OCI-LY1 (cell line): Measurements from ENCODE around the gene HOOK2.

Experiments used
- H2AFZ ChIP-seq: fragments of 200-600 bp; sonication (generic), shearing (Covaris generic); 2 replicates; pipeline ENCODE4 v1.6.0; 2014; ENCODE audit warnings: antibody characterized with exemption, mild to moderate bottlenecking, low read length
- H3F3A ChIP-seq: fragments of 200-600 bp; sonication (generic), shearing (Covaris generic); 2 replicates; pipeline ENCODE4 v1.6.0; 2014; ENCODE audit warnings: mild to moderate bottlenecking, antibody characterized with exemption, low read length, moderate library complexity; ENCODE audit not compliant: insufficient read depth
- H3K27ac ChIP-seq: fragments of 200-600 bp; sonication (generic); 2 replicates; pipeline ENCODE4 v1.5.1; 2014; ENCODE audit warnings: low read length, mixed run types, mild to moderate bottlenecking, low read depth; ENCODE audit not compliant: poor library complexity, severe bottlenecking
- H3K27me3 ChIP-seq: fragments of 200-600 bp; sonication (generic); 2 replicates; pipeline ENCODE4 v1.6.0; 2014; ENCODE audit warnings: antibody characterized with exemption, mild to moderate bottlenecking, low read length, moderate library complexity; ENCODE audit not compliant: insufficient read depth
- H3K36me3 ChIP-seq: fragments of 200-600 bp; sonication (generic); 2 replicates; pipeline ENCODE4 v1.6.1; 2014; ENCODE audit warnings: mild to moderate bottlenecking, antibody characterized with exemption, low read length, moderate library complexity, mixed read lengths; ENCODE audit not compliant: insufficient read depth
- H3K4me1 ChIP-seq: fragments of 200-600 bp; sonication (generic); 2 replicates; pipeline ENCODE4 v1.5.1; 2014; ENCODE audit warnings: mild to moderate bottlenecking, low read length, moderate library complexity; ENCODE audit not compliant: insufficient read depth, severe bottlenecking
- H3K4me2 ChIP-seq: fragments of 200-600 bp; sonication (generic), shearing (Covaris generic); 2 replicates; pipeline ENCODE4 v1.6.1; 2014; ENCODE audit warnings: low read length
- H3K4me3 ChIP-seq: fragments of 200-600 bp; sonication (generic); 2 replicates; pipeline ENCODE4 v1.5.1; 2014; ENCODE audit warnings: low read length, low read depth, mild to moderate bottlenecking, mixed read lengths; ENCODE audit not compliant: poor library complexity, severe bottlenecking
- H3K79me2 ChIP-seq: fragments of 200-600 bp; shearing (Covaris generic); 2 replicates; pipeline ENCODE4 v1.6.1; 2016; ENCODE audit warnings: mixed run types, low read length, mixed read lengths; ENCODE audit not compliant: insufficient read depth
- H3K9ac ChIP-seq: fragments of 200-600 bp; sonication (generic), shearing (Covaris generic); 2 replicates; pipeline ENCODE4 v1.6.1; 2014; ENCODE audit warnings: mild to moderate bottlenecking, low read length, mixed read lengths
- H3K9me2 ChIP-seq: fragments of 200-600 bp; sonication (generic), shearing (Covaris generic); 2 replicates; pipeline ENCODE4 v1.6.1; 2014; ENCODE audit warnings: low read depth, mild to moderate bottlenecking, low read length, mixed read lengths
- H3K9me3 ChIP-seq: fragments of 200-600 bp; shearing (Covaris generic); 2 replicates; pipeline ENCODE4 v1.6.1; 2014; ENCODE audit warnings: low read length, mixed read lengths
- H4K20me1 ChIP-seq: fragments of 200-600 bp; sonication (generic), shearing (Covaris generic); 2 replicates; pipeline ENCODE4 v1.6.0; 2016; ENCODE audit warnings: mild to moderate bottlenecking, low read length; ENCODE audit not compliant: insufficient read depth
- CTCF ChIP-seq: fragments of 200-600 bp; sonication (generic), shearing (Covaris generic); IDR thresholded peaks from 2 replicates; pipeline ENCODE4 v1.5.1; 2017; ENCODE audit warnings: mild to moderate bottlenecking, antibody characterized with exemption, low read length, moderate library complexity, mixed read lengths
- EZH2 ChIP-seq: fragments of 200-600 bp; sonication (generic), shearing (Covaris generic); IDR thresholded peaks from 2 replicates; pipeline ENCODE4 v1.8.0; 2017; ENCODE audit warnings: borderline replicate concordance, mixed run types, mild to moderate bottlenecking, antibody characterized with exemption, low read length, moderate library complexity, mixed read lengths

Gene HOOK2

GRCh38 chr19:12793290-12794195 lies 18.2 kb upstream of the HOOK2 start:
- H4K20me1 ChIP-seq: no peaks in the 10 kb centered on the region
- H3K9me2 ChIP-seq: no peaks in the 10 kb centered on the region
- H3F3A ChIP-seq: no peaks in the 10 kb centered on the region
- H3K4me2 ChIP-seq: peak overlapping the region; percentile 77
- no peak for TF ChIP-seq EZH2
- TF ChIP-seq CTCF: no peak
- H3K36me3 ChIP-seq: peaks cover 1% of the 10 kb centered on the region; the same call in 1 of the 2 replicates
- peak overlapping the region; percentile 77 for H3K9ac ChIP-seq
- H3K9me3 ChIP-seq: no peaks in the 10 kb centered on the region
- H3K4me1 ChIP-seq: peaks cover 38% of the 10 kb centered on the region
- peak overlapping the region; percentile 87 for H3K27ac ChIP-seq
- peak overlapping the region; percentile 76 for H3K4me3 ChIP-seq
- no peak overlapping the region for H2AFZ ChIP-seq
- no peaks in the 10 kb centered on the region for H3K27me3 ChIP-seq
- no peaks in the 10 kb centered on the region for H3K79me2 ChIP-seq

GRCh38 chr19:12792853-12793289 lies 17.5 kb upstream of the HOOK2 start:
- Histone ChIP-seq H3K4me1 (peaks cover 44% of the 10 kb centered on the region), H3K9me3 (no peaks in the 10 kb centered on the region), H2AFZ (no peak overlapping the region), H3K27me3 (no peaks in the 10 kb centered on the region), H3F3A (no peaks in the 10 kb centered on the region), H4K20me1 (no peaks in the 10 kb centered on the region), H3K27ac (peak overlapping the region; percentile 87), H3K9ac (peak overlapping the region; percentile 77), H3K9me2 (no peaks in the 10 kb centered on the region), H3K4me3 (peak overlapping the region; percentile 76), H3K4me2 (peak overlapping the region; percentile 77), H3K79me2 (no peaks in the 10 kb centered on the region), H3K36me3 (no peaks in the 10 kb centered on the region; the same call in 1 of the 2 replicates)
- no peak for TF ChIP-seq CTCF

GRCh38 chr19:12792051-12792852 lies 16.9 kb upstream of the HOOK2 start:
- Histone ChIP-seq H3K36me3 (no peaks in the 10 kb centered on the region; the same call in 1 of the 2 replicates), H3K9me2 (no peaks in the 10 kb centered on the region), H3K9me3 (no peaks in the 10 kb centered on the region), H3K79me2 (no peaks in the 10 kb centered on the region), H3K27ac (peak overlapping the region; percentile 87), H3K27me3 (no peaks in the 10 kb centered on the region), H3K4me2 (peak overlapping the region; percentile 77), H2AFZ (no peak overlapping the region), H4K20me1 (no peaks in the 10 kb centered on the region), H3K4me3 (peak overlapping the region; percentile 76), H3K9ac (peak overlapping the region; percentile 77), H3K4me1 (peaks cover 44% of the 10 kb centered on the region), H3F3A (no peaks in the 10 kb centered on the region)
- TF ChIP-seq CTCF (no peak), EZH2 (no peak)
